ENCODE measurements around the gene SH3BP1.

DNA sequence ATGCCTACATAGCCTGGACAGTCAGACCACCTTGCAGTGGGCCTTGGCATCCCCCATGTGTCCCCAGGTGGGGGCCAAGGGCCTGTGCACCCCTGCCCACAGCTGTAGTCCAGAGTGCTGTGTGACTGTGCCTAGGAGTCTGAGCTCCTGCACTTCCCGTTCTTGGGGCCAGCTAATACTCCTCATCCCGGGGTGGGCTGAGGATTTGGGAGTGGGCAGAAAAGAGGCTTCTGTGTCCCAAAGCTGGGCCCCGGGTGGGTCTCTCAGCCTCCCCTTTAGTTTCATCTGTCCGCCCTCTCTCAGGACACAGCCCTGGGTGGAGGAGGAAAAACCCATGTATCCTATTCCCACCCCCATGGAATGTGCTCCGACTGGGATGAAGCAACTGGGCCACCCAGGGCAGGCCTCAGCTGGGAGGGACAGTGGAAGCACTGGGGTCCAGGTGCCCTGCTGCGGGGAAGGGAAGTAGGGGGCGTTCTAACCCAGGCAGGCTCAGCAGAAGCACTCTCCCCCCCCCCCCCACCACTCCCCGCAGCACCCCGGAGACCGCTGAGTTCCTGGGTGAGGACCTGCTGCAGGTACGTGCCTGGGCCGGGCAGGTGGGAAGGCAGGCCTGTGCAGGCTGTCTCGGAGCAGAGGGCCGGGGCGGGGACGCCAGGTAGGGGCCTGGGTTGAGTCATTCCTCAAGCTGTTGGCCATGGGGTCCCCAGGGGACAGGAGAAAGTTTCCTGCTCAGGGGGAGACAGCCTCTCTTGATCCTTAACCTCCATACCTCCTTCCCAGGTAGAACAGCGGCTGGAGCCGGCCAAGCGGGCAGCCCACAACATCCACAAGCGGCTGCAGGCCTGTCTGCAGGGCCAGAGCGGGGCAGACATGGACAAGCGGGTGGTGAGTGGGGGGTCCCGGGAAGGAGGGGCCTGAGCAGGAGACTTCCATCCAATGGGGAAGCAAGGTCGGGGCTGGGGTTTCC lies 1.4 kb downstream of the SH3BP1 start:
- no peak for TF ChIP-seq EP300 (IDR thresholded peaks at IDR 0.05)
- TF ChIP-seq, protein P1, sequence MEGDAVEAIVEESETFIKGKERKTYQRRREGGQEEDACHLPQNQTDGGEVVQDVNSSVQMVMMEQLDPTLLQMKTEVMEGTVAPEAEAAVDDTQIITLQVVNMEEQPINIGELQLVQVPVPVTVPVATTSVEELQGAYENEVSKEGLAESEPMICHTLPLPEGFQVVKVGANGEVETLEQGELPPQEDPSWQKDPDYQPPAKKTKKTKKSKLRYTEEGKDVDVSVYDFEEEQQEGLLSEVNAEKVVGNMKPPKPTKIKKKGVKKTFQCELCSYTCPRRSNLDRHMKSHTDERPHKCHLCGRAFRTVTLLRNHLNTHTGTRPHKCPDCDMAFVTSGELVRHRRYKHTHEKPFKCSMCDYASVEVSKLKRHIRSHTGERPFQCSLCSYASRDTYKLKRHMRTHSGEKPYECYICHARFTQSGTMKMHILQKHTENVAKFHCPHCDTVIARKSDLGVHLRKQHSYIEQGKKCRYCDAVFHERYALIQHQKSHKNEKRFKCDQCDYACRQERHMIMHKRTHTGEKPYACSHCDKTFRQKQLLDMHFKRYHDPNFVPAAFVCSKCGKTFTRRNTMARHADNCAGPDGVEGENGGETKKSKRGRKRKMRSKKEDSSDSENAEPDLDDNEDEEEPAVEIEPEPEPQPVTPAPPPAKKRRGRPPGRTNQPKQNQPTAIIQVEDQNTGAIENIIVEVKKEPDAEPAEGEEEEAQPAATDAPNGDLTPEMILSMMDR (IDR thresholded peaks at IDR 0.05): no peak

Measured in stomach (tissue), 4 donors.